Spleen (tissue), 7 donors: Measurements from ENCODE around the gene ARMC10.

ENCODE experiments used
- POLR2A ChIP-seq, 3 donors: fragments of 450-650 bp; IDR thresholded peaks; one replicate each; pipeline ENCODE4 v1.5.1; 2017; ENCODE audit warnings: antibody characterized with exemption in 3 of 3, mild to moderate bottlenecking in 1 of 3
- POLR2AphosphoS5 ChIP-seq, 3 donors: sonication (generic); formaldehyde crosslinking; IDR thresholded peaks; one replicate each; pipeline ENCODE4 v1.5.1; 2017; ENCODE audit warnings: antibody characterized with exemption in 3 of 3
- TF ChIP-seq, protein P1 (sequence below), 11 experiments: fragments of 200-600 bp in 7 of 11; fragments of 450-650 bp in 4 of 11; sonication (generic) in 4 of 11; IDR thresholded peaks in 8 of 11; conservative IDR thresholded peaks in 3 of 11; 1 replicate in 7 of 11; 2 replicates in 4 of 11; pipeline versions ENCODE4 v1.4.0 to v1.8.0; 2016 to 2021; ENCODE audit warnings: antibody characterized with exemption in 11 of 11, inconsistent platforms in 4 of 11, mild to moderate bottlenecking in 1 of 11
- donor health status: DM: no; HTN: no; CAD: no; lungs with moderate emphysema.
- donor health status: DM: no; HTN: no; CAD: no.
- donor health status: DM: no; HTN: no; CAD: no.

GRCh38 chr7:103140685-103141084 is 65.7 kb downstream of the ARMC10 start:
- no peak for TF ChIP-seq POLR2A (IDR thresholded peaks at IDR 0.05)
- TF ChIP-seq, protein P1, sequence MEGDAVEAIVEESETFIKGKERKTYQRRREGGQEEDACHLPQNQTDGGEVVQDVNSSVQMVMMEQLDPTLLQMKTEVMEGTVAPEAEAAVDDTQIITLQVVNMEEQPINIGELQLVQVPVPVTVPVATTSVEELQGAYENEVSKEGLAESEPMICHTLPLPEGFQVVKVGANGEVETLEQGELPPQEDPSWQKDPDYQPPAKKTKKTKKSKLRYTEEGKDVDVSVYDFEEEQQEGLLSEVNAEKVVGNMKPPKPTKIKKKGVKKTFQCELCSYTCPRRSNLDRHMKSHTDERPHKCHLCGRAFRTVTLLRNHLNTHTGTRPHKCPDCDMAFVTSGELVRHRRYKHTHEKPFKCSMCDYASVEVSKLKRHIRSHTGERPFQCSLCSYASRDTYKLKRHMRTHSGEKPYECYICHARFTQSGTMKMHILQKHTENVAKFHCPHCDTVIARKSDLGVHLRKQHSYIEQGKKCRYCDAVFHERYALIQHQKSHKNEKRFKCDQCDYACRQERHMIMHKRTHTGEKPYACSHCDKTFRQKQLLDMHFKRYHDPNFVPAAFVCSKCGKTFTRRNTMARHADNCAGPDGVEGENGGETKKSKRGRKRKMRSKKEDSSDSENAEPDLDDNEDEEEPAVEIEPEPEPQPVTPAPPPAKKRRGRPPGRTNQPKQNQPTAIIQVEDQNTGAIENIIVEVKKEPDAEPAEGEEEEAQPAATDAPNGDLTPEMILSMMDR (IDR thresholded peaks at IDR 0.05 in 8 of 11, conservative IDR thresholded peaks at IDR 0.05 in 3 of 11), result no peak
- TF ChIP-seq POLR2AphosphoS5 (IDR thresholded peaks at IDR 0.05), result no peak
